Endometrium (tissue), 2 donors: ENCODE results near the gene ZNF574.

Experiments
- FAIRE-seq: peaks from 2 replicates; lab custom pipeline; 2012; peaks lifted over from hg19 to GRCh38; lab: Jason Lieb, UNC
- donor health status: control.
- donor health status: control.

The ZNF574 gene

GRCh38 chr19:42059196-42059595 is 16.8 kb upstream of the ZNF574 start:
- no peak for FAIRE-seq

DNA sequence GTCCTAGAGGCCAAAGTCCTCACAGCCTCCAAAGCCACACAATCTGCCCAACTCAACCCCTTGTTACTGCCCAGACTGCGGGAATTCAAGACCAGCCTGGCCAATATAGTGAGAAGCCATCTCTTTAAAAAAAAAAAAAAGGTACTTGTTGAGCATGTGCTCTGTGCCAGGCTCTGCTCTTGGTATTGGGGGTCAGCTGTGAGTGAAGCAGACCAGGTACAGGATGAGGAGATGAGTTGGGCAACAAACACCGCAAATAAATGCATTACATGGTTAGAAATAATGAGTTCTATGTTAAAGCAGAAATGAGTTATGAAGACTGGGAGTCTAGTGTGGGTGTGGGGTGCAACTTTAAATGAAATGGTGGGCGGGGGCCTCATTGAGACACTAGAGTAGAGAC is 15.8 kb upstream of the ZNF574 start:
- no peak for FAIRE-seq

GRCh38 chr19:42062381-42062780 is 13.6 kb upstream of the ZNF574 start:
- no peak for FAIRE-seq

DNA sequence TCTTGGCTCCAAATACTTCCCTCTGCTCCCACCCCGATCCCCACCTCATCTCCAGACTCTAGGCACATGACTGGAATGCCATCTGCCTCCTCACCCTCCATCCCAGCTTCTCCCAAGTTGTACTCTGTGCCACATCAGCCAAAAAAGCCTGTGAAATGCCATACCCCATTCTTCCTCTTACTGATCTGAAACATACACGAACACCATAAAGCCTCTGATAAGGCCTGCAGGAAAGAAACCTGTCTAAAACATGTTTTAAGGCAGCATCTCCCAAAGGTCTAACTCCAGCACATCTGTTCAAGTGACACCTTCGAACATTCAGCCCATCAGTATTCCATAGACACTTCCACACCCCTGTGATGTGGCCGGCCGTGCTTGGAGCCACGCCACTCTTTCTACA is 11.5 kb upstream of the ZNF574 start:
- FAIRE-seq = no peak

DNA sequence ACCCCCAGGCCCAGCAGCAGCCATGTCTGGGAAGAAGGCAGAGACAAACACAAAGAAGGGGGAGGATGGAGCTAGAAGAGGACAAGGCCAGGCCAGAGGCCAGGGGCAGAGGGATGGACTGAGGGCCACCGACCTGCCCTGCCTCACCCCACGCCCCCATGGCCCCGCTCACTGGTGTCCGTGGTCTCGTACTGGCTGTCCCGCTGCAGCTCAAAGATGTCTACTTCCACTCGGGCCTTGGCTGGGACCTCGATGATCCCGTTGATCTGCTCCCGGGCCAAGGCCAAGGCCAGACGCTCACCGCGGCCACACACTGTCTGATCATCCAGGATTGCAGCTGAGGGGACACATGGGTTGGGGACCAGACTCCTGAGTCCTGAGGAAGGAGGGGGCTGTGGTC is 10.9 kb upstream of the ZNF574 start:
- no peak for FAIRE-seq

DNA sequence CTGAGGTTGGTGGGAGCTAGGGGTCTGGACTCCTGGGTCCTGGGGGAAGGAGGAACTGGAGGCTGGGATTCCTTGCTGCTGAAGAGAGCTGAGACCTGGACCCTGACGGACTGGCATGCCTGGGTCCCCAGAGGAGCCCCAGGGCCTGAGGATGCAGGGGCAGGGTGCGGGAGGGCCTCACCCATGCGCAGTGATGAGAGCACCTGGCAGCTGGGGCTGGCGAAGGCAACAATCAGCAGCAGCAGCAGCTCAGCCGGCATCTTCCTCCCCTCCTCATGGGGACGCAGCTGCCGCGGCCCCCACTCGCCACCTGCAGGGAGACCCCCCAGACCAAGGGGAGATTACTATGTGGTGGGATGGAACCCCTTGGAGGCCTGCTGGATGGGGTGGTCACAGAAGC is 10.5 kb upstream of the ZNF574 start:
- no peak for FAIRE-seq

DNA sequence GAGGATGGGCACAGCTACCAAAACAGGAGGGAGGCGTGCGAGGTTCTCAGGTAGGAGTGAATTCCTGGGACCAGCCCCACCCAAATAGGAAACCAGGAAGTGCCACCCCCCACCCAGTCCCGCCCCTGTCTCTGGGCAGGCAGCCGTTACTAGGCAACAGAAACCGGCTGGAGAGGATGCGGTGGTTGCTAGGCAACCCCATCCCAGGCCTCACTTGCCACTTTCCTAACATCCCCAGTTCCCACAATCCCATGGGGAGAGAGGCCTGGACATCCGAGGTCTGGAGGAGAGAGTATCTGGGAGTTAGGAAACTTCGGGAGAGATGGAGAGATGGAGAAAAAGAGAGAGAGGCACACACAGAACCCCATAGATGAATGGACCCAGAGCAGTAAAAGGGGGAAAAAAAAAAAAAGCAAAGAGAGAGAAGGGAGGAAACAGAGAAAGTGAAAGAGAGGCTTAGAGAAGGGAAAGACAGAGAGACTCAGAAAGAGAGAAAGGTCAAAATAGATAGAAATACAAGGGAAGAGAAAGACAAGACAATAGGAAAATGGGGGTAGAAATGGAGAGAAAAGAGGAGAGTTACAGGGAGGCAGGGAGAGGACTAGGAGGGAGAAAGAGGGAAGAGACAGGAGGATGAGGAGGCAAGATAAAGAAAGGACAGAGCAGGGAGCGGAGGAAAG is 9.8 kb upstream of the ZNF574 start:
- no peak for FAIRE-seq

DNA sequence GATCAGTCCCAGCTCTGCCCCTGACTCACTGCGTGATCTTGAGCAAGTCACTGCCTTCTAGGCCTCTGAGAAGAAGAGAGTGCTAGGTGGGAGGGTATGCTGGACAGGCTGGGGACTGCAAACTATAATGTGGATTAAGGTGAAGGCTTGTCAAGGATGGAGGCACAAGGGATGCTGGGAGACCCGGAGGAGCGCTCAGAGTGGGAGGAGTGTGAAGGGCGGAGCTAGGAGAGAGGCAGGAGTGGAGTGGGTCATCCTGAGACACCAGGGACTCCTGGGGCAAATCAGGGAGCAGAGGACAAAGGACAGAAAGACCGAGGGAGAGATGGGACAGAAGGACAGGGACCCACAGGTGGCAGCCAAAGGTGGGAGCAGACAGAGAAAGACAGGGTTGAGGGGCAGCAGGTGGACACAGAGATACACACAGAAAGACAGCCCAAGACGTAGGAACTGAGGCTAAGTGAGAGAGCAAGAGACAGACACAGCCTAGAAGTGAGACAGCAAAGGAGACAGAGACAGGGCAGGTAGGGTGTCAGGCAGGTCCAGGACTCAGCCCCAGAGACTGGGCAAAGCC is 8.6 kb upstream of the ZNF574 start:
- FAIRE-seq = no peak

DNA sequence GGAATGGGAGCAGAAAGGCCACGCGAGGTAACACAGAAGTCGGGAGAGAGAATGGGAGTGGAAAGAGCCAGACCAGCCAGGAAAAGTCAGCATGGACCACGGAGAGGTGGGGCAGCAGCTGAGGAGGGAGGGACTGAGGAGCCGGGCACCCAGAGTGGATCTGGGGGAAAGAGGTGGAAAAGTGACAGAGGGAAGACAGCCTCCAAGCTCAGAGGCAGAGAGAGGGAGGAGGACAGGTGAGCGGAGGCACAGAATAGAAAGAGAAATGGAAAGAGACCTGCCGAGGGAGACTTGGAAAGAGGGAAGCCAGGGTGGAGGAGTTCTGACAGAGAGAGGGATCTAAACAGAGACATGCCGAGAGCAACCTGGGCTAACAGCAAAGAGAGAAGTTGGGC is 7.6 kb upstream of the ZNF574 start:
- no peak for FAIRE-seq

DNA sequence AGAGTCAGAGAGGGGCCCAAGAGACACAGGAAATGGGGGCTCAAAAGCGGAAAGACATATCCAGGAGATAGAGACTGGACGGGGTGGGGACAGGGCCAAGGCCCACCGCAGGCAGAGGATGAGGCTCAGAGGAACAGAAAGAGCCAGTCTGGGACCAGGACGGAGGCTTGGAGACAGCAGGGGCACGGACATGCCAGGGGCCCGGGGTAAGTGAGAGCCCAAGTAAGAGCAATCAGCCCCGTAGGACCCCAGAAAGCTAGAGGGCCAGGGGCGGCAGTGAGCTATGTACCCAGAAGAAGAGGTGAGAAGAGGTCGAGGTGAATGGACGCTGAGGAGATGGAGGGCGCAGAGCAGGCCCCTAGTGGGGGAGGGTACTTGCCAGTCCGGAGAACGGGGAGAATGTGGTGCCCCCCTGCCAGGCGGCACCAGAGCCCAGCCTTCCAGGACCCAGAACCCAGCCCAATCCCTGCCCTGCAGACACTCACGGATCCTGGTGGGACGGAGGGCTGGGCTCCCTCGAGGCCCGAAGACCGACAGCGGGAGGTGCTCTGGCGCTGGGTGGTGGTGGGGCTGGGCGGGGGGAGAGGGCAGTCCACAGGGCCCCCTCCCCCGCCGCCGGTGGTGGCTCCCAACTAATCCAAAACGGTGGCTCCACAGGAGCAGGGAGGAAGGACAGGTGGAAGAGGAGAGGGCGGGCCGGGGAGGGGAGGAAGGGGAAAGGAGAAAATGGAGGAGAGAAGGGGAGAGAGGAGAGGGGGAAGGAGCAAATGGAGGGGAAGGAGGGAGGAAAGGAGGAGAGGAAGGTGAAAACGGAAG is 7.0 kb upstream of the ZNF574 start:
- FAIRE-seq = no peak

- FAIRE-seq = no peak
Observed at GRCh38 chr19:42069619-42070351, 6.2 kb upstream of the ZNF574 start, which contains the start of gene GRIK5. Gene GRIK5, minus strand, starts transcription at chr19:42070206. Its CDS starts 4,436 bp downstream, at chr19:42065770.

DNA sequence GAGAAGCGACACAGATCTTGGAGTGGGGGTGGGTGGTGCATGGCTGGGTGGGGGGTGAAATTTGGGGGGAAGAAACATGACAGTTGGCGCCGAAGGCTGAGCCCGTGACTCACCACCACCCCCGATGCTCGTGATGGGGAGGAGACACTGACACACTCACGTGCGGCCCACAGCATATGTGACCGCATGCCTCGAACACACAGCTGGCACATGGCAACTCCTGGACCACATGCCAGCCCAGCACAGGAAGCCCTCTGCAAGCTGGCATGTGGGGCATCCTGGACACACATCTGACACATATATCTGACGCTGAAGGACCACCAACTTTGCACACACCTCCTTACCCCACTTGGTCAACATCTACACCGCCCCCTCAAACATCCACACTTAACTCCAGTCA is 4.7 kb upstream of the ZNF574 start:
- no peak for FAIRE-seq

- no peak for FAIRE-seq
Observed at GRCh38 chr19:42074513-42075363, 1.2 kb upstream of the ZNF574 start.

GRCh38 chr19:42075364-42075615 is 676 bp upstream of the ZNF574 start:
- no peak for FAIRE-seq

DNA sequence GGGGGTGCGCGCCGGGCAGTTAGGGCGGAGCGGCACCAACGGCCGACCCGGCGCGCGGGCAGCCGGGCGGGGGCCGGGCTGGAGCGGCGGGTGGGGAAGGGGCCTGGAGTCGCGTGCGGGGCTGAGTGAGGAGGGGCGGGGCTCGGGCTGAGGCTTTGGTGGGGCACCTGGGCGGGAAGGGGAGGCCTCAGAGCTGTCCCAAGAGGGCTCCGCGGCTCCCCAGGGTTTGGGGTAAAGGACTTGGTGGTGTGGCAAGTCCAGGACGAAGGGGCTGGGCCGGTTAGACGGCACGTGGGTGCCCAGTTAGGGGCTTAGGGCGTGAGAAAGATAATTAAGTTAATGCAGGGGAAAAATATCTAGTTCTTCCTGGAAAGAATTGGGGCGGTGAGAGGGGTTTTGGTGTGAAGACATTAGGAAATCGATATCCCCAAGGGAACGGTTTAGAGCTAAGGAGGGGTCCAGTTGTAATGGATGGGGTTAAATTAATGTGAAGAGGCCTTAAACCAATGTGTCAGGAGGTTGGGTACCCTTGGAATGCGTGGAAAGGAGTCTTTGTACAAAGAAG is 496 bp downstream of the ZNF574 start:
- no peak for FAIRE-seq

GRCh38 chr19:42078058-42078457 is 2.1 kb downstream of the ZNF574 start:
- FAIRE-seq = no peak

DNA sequence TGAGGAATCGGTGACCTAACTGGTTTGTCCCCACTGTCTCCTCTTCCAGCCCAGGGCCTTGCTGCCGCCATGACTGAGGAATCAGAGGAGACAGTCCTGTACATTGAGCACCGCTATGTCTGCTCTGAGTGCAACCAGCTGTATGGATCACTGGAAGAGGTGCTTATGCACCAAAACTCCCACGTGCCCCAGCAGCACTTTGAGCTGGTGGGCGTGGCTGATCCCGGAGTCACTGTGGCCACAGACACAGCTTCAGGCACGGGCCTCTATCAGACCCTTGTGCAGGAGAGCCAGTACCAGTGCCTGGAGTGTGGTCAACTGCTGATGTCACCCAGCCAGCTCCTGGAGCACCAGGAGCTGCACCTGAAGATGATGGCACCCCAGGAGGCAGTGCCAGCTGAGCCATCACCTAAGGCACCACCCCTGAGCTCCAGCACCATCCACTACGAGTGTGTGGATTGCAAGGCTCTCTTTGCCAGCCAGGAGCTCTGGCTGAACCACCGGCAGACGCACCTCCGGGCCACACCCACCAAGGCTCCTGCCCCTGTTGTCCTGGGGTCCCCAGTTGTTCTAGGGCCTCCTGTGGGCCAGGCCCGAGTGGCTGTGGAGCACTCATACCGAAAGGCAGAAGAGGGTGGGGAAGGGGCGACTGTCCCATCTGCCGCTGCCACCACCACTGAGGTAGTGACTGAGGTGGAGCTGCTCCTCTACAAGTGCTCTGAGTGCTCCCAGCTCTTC is 2.7 kb downstream of the ZNF574 start:
- FAIRE-seq = no peak

GRCh38 chr19:42079276-42079669 is 3.3 kb downstream of the ZNF574 start:
- FAIRE-seq = no peak

DNA sequence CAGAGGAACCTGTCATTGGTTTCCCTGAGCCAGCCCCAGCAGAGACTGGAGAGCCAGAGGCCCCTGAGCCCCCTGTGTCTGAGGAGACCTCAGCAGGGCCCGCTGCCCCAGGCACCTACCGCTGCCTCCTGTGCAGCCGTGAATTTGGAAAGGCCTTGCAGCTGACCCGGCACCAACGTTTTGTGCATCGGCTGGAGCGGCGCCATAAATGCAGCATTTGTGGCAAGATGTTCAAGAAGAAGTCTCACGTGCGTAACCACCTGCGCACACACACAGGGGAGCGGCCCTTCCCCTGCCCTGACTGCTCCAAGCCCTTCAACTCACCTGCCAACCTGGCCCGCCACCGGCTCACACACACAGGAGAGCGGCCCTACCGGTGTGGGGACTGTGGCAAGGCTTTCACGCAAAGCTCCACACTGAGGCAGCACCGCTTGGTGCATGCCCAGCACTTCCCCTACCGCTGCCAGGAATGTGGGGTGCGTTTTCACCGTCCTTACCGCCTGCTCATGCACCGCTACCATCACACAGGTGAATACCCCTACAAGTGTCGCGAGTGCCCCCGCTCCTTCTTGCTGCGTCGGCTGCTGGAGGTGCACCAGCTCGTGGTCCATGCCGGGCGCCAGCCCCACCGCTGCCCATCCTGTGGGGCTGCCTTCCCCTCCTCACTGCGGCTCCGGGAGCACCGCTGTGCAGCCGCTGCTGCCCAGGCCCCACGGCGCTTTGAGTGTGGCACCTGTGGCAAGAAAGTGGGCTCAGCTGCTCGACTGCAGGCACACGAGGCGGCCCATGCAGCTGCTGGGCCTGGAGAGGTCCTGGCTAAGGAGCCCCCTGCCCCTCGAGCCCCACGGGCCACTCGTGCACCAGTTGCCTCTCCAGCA is 4.2 kb downstream of the ZNF574 start:
- no peak for FAIRE-seq
